NB4 (cell line): ENCODE measurements around the gene ROPN1L.

ENCODE experiments used
- MYC ChIP-seq: IDR thresholded peaks from 2 replicates; pipeline ENCODE4 v1.6.1; 2011; ENCODE audit warnings: low read depth, low read length
- POLR2A ChIP-seq: IDR thresholded peaks from 2 replicates; pipeline ENCODE4 v1.6.1; 2011; ENCODE audit warnings: mild to moderate bottlenecking; ENCODE audit not compliant: insufficient read length; ENCODE audit errors: extremely low read depth
- TF ChIP-seq, protein P1 (sequence below): IDR thresholded peaks from one replicate; pipeline ENCODE4 v1.5.1; 2012; ENCODE audit warnings: low read depth, low read length
- TF ChIP-seq, protein P2 (sequence below): IDR thresholded peaks from 2 replicates; pipeline ENCODE4 v1.6.1; 2011; ENCODE audit warnings: low read depth, low read length

DNA sequence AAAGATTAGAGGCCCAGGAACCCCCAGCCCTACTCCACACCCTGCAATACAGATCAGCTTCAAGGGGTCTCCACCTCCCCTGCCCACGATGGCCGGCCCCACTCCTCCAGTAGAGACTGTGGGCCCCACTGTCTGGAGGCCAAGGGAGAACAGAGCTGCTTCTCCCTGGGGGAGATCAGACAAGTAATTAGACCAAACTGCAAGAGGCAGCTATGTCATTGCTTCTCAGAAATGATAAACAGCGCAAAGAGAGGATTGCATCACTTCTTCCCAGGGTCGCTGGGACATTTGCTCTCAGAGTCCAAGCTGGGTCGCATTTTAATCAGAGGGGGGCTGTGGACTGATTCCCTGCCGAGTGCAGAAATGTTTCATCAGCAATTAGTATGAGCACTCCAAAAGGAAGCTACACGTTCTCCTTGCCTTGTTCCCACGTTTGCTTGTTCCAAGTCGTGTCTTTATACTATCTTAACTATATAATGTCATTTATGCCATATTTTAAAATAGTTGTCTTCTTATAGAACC lies 59.9 kb downstream of the ROPN1L start:
- TF ChIP-seq, protein P1, sequence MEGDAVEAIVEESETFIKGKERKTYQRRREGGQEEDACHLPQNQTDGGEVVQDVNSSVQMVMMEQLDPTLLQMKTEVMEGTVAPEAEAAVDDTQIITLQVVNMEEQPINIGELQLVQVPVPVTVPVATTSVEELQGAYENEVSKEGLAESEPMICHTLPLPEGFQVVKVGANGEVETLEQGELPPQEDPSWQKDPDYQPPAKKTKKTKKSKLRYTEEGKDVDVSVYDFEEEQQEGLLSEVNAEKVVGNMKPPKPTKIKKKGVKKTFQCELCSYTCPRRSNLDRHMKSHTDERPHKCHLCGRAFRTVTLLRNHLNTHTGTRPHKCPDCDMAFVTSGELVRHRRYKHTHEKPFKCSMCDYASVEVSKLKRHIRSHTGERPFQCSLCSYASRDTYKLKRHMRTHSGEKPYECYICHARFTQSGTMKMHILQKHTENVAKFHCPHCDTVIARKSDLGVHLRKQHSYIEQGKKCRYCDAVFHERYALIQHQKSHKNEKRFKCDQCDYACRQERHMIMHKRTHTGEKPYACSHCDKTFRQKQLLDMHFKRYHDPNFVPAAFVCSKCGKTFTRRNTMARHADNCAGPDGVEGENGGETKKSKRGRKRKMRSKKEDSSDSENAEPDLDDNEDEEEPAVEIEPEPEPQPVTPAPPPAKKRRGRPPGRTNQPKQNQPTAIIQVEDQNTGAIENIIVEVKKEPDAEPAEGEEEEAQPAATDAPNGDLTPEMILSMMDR, result no peak
- no peak for TF ChIP-seq POLR2A
- TF ChIP-seq MYC, result no peak
- TF ChIP-seq, protein P2, sequence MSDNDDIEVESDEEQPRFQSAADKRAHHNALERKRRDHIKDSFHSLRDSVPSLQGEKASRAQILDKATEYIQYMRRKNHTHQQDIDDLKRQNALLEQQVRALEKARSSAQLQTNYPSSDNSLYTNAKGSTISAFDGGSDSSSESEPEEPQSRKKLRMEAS, result no peak
